Measurements from ENCODE around the gene C2orf49. TPM values are rescaled to one million over a fixed set of nuclear protein-coding genes. Genes with fewer than 3 reads are reported as not detected.

The C2orf49 gene
- total RNA-seq, 1 donor from 2014 or later: 10.7 TPM

DNA sequence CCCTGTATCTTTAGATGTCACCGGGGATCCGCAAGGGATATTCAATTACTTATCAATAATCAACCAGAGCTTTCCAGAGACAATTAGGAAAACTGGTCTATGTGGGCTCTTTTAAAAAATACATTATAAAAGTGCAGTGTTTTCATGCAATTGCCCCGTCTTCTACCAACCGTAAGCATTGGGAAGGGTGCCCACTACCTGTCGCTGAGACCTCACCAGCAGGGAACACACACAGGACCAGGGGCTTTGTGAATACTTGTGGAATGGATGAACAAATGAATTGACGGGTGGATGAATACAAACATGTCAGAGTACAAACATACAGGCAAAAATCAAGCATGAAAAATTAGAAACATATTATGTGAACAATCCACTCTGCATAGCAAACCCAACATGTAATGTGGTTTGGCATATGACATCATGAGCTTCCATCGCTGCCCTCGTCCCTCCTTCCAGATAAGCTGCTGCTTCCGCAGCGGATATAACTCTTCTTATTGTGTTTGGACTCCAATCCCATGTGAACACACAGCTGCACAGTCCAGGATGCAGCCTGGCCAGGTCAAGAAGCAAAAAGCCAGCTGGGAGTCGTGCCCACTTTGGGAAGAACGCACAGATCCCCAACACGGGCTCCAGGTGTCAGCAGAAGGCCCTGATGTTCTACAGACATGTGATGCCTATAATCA lies 56.2 kb downstream of the C2orf49 start:
- peaks cover 2% of the 10 kb centered on the region for H3K27me3 Mint-ChIP-seq (ENCODE audit: unreplicated experiment)
- DNase-seq: no peak
- H3K36me3 Mint-ChIP-seq (ENCODE audit: unreplicated experiment): no peaks in the 10 kb centered on the region
- H3K4me3 Mint-ChIP-seq (ENCODE audit: unreplicated experiment): no peak overlapping the region
- H3K4me1 Mint-ChIP-seq (ENCODE audit: low read depth, unreplicated experiment): no peaks in the 10 kb centered on the region
- H3K9me3 Mint-ChIP-seq (ENCODE audit: unreplicated experiment): peaks cover 4% of the 10 kb centered on the region
- H3K27ac Mint-ChIP-seq (ENCODE audit: unreplicated experiment): no peak overlapping the region
- no peak for TF ChIP-seq CTCF (IDR thresholded peaks at IDR 0.05; ENCODE audit: partially characterized antibody, unreplicated experiment)

GRCh38 chr2:105394951-105395611 lies 57.7 kb downstream of the C2orf49 start:
- H3K27ac Mint-ChIP-seq (ENCODE audit: unreplicated experiment): no peak overlapping the region
- peaks cover 2% of the 10 kb centered on the region for H3K9me3 Mint-ChIP-seq (ENCODE audit: unreplicated experiment)
- no peaks in the 10 kb centered on the region for H3K4me1 Mint-ChIP-seq (ENCODE audit: low read depth, unreplicated experiment)
- H3K27me3 Mint-ChIP-seq (ENCODE audit: unreplicated experiment): peaks cover 5% of the 10 kb centered on the region
- no peak for DNase-seq
- H3K4me3 Mint-ChIP-seq (ENCODE audit: unreplicated experiment): no peak overlapping the region
- peaks cover 7% of the 10 kb centered on the region for H3K36me3 Mint-ChIP-seq (ENCODE audit: unreplicated experiment)
- TF ChIP-seq CTCF (IDR thresholded peaks at IDR 0.05; ENCODE audit: partially characterized antibody, unreplicated experiment): no peak

- Mint-ChIP-seq H3K4me1 (ENCODE audit: low read depth, unreplicated experiment) (no peaks in the 10 kb centered on the region), H3K27me3 (ENCODE audit: unreplicated experiment) (peaks cover 5% of the 10 kb centered on the region), H3K36me3 (ENCODE audit: unreplicated experiment) (peaks cover 7% of the 10 kb centered on the region), H3K9me3 (ENCODE audit: unreplicated experiment) (peaks cover 2% of the 10 kb centered on the region), H3K27ac (ENCODE audit: unreplicated experiment) (no peak overlapping the region), H3K4me3 (ENCODE audit: unreplicated experiment) (no peak overlapping the region)
- no peak for TF ChIP-seq CTCF (IDR thresholded peaks at IDR 0.05; ENCODE audit: partially characterized antibody, unreplicated experiment)
- no peak for DNase-seq
Measured at GRCh38 chr2:105395691-105396090, 58.4 kb downstream of the C2orf49 start.

GRCh38 chr2:105396254-105397024 lies 59.1 kb downstream of the C2orf49 start:
- no peaks in the 10 kb centered on the region for H3K4me1 Mint-ChIP-seq (ENCODE audit: low read depth, unreplicated experiment)
- peaks cover 5% of the 10 kb centered on the region for H3K27me3 Mint-ChIP-seq (ENCODE audit: unreplicated experiment)
- no peak overlapping the region for H3K4me3 Mint-ChIP-seq (ENCODE audit: unreplicated experiment)
- no peak overlapping the region for H3K27ac Mint-ChIP-seq (ENCODE audit: unreplicated experiment)
- H3K36me3 Mint-ChIP-seq (ENCODE audit: unreplicated experiment): peaks cover 7% of the 10 kb centered on the region
- no peak for TF ChIP-seq CTCF (IDR thresholded peaks at IDR 0.05; ENCODE audit: partially characterized antibody, unreplicated experiment)
- H3K9me3 Mint-ChIP-seq (ENCODE audit: unreplicated experiment): peaks cover 2% of the 10 kb centered on the region
- no peak for DNase-seq
